HG03457 (cell line): Measurements from ENCODE around the gene ZNF473.
"Not testable (repeated sequence)": the region's sequence is repeated elsewhere in the genome, so short reads cannot be mapped to it uniquely, and the experiment has no call there.

Experiments used
- ATAC-seq: cut with Tn5 transposase; IDR thresholded peaks from one replicate; pipeline ENCODE4 v1.9.1; 2021; ENCODE audit warnings: moderate number of reproducible peaks; ENCODE audit not compliant: unreplicated experiment

The ZNF473 gene

DNA sequence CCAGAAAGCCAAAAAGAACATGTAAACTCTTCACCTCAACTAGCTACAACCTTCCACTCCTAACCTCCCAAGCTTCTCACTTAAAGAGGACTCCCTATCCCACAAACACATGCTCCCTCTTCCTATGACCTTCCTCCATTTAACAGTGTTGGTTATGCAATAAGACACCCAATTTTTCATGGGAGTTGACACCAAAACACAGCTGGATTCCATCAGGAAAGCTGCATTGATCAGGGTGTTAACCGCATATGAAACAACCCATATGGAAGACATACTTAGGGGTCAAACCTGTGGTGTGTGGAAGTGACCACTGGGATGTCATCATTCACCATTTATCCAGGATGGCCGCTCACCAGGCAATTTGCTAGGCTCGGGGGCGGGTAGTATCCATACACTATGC is 21.9 kb downstream of the ZNF473 start:
- ATAC-seq: no peak

- ATAC-seq: no peak
These were observed 24.8 kb downstream of the ZNF473 start for GRCh38 chr19:50050406-50051227.

- not testable (repeated sequence) for ATAC-seq
These were observed 25.6 kb downstream of the ZNF473 start for GRCh38 chr19:50051228-50051895.

- no peak for ATAC-seq
These were observed 26.2 kb downstream of the ZNF473 start for GRCh38 chr19:50051964-50052363.

- no peak for ATAC-seq
These were observed 27.3 kb downstream of the ZNF473 start for GRCh38 chr19:50053119-50053518.

DNA sequence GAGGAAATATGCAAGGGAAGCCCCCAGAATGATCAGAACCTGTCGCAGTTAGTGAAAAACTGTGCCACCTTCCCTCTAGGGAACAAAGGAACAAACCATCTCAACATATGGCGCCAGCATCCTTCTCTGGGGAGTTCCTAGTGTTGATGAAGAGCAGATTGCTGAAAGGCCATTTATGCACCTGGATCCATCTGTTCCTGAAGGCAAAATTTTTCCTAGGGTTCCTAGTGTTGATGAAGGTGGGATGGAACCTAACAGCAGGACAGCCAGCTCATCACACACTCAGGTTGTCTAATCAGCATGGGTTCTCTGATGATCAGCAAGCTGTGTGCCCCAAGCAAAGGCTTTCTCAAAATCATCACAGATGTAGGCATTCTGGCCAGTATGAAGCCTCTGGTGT is 32.6 kb downstream of the ZNF473 start:
- ATAC-seq: no peak

GRCh38 chr19:50059045-50059444 is 33.2 kb downstream of the ZNF473 start:
- ATAC-seq: no peak

DNA sequence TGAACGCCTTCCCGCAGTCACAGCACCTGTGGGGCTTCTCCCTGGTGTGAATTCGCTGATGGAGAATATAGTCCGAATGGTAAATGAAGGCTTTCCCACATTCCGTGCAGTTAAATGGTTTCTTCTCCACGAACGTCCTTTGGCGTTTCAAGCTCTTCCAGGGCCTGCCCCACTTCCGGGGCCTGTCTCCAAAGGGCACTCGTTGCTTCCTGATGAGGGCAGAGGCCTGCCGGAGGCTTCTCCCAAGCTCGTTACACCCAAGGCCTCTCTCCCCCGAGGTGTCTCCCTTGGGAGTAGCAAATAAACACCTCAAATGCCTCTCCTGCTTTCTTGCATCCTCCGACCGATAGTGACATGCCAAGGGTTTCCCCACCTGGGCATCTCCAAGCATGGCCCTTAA is 34.3 kb downstream of the ZNF473 start:
- ATAC-seq: no peak

GRCh38 chr19:50061650-50062049 is 35.8 kb downstream of the ZNF473 start:
- no peak for ATAC-seq

DNA sequence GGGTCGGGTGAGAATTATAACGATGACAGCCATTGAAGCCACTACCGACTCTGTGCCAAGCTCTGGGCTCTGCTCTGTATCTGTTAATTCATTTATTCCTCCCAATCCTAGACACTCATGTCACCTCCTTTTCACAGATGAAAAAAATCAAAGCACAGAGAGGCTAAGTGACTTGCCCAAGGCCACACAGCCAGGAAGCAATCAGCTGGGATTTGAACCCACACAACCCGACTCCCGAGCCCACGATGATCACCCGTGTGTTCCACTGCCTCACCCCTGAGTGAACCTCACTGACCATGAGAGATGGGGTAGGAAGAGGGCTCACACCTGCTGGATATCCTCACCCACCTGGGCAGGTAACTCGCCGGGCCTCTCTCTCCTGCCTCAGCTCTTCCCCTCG is 40.1 kb downstream of the ZNF473 start:
- ATAC-seq: no peak

DNA sequence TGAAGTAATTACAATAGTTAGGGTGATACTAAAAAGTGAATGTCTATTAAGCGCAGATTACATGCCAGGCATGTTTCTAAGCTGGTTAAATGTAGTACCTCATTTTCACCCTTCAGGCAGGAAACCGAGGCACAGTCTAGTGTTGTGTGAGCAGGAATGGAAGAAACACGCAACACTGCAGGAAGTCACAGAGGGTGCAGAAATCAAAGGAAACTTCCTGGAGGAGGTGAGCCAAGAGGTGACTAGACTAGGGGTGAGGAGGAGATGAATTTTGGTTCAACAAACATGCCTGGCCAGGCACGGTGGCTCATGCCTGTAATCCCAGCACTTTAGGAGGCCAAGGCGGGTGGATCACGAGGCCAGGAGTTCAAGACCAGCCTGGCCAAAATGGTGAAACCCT is 41.8 kb downstream of the ZNF473 start:
- ATAC-seq: no peak

DNA sequence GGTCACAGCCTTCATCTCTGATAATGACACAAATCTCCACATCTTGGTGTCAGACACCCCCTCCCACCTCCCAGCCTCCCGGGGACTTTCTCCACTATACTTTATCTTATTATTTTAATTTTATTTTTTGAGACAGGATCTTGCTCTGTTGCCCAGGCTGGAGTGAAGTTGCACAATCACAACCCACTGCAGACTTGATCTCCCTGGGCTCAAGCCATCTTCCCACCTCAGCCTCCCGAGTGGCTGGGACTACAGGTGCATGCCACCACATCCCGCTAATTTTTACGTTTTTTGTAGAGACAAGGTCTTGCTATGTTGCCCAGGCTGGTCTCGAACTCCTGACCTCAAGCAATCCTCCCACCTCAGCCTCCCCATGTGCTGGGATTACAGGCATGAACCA is 42.6 kb downstream of the ZNF473 start:
- ATAC-seq: not testable (repeated sequence)

DNA sequence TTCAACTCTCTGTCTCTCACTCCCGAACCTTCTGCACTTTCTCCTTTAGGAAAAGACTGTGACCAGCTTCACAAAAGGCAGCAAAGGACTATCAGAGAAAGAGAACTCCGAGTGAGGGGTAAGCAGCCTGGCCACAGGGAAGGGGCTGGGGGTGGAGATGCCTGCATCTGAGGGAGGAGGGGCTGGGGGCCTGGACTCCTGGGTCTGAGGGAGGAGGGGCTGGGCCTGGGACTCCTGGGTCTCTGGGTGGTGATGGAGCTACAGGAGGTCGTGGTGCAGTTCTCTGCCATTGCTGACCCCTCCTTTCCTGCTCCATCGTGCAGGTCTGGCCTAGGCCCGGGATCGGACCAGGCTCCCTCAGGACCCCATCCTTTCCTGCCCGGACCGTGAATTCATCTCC is 49.3 kb downstream of the ZNF473 start:
- ATAC-seq: not testable (repeated sequence)

GRCh38 chr19:50075644-50076372 is 50.0 kb downstream of the ZNF473 start:
- not testable (repeated sequence) for ATAC-seq

DNA sequence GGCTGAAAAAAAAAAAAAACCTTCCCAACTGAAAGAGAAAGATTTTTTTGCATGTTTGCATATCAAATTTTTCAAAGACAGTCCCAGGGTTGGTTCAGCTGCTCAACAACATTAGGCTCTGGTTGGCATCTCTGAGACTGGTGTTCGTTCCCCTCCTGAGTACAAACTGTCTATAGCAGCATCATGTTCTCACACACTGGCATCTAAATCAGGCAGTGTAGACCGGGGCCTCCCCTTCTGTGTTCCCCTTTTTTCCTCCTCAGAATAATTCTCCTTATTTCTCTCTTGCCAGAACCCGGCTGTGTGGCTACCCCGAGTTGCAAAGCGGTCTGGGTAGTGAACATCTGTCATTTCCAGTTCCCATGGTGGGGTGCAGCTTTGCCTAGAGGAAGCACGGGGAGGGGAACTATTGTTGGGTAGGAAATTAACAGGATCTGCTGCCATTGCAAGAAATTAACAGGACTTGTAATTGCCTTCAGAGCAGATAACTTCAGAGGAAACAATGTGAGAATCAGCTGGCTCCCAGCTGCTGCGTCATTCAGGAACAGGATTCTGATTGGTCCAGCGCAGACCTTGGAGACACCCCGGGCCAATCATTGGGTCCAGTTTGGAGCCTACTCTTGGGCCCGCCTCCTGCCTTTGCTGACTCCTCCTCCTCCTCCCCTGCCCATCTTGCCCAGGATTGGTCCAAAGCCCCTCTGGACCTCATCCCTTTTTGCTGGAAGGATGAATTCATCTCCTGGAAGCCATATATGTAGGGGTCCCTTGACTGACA is 51.0 kb downstream of the ZNF473 start:
- ATAC-seq: not testable (repeated sequence)

DNA sequence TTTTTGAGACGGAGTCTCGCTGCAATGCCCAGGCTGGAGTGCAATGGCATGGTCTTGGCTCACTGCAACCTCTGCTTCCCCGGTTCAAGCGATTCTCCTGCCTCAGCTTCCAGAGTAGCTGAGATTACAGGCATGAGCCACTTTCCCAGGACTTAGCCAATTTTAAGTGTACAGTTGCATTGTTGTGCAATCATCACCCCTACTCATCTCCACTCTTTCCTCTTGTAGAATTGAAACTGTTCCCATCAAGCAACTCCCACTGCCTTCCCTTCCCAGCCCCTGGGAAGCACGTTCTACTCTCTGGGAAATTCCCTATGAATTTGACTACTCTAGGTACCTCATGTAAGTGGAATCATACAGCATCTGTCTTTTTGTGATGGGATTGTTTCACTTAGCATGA is 53.2 kb downstream of the ZNF473 start:
- ATAC-seq: not testable (repeated sequence)

GRCh38 chr19:50084440-50084839 is 58.6 kb downstream of the ZNF473 start:
- not testable (repeated sequence) for ATAC-seq

DNA sequence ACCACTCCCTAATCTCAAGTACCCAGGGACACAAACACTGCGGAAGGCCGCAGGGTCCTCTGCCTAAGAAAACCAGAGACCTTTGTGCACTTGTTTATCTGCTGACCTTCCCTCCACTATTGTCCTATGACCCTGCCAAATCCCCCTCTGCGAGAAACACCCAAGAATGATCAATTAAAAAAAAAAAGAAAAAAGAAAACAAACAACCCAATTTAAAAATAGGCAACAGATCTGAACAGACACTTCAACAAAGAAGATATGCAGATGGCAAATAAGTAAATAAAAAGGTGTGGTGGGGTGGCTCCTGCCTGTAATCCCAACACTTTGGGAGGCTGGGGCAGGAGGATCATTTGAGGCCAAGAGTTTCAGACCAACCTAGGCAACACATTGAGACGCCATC is 61.3 kb downstream of the ZNF473 start:
- ATAC-seq: not testable (repeated sequence)

DNA sequence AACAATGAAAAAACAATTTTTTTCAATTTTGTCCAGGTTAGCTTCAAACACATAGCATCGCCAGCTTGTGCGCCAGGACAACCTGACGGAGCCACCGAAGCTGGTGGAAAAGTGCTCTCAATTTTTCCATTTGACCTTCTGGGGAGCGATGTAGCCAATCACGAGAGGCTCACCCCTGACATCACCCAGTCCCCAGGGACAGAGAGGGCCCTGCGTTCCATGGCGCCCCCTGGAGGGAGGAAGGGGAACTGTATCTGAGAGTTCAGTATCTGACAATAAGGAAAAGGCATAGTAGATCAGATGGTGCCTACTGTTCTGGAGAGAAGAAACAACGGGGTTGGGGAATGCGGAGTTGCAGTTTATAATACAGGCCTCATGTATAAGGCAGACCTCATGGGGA is 64.9 kb downstream of the ZNF473 start:
- ATAC-seq: not testable (repeated sequence)

DNA sequence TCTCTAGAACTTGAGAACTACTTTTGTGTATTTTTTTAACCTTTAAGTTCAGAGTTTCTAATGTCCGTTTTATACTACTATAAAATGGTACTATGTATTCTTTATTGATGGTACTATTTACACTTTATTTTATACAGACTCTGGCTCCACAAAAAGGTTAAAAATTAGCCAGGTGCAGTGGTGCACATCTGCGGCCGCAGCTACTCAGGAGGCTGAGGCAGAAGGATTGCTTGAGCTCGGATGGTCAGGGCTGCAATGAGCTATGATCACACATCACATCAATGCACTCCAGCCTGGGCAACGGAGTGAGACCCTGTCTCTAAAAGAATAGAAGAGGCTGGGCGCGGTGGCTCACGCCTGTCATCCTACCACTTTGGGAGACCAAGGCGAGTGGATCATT is 66.0 kb downstream of the ZNF473 start:
- not testable (repeated sequence) for ATAC-seq

DNA sequence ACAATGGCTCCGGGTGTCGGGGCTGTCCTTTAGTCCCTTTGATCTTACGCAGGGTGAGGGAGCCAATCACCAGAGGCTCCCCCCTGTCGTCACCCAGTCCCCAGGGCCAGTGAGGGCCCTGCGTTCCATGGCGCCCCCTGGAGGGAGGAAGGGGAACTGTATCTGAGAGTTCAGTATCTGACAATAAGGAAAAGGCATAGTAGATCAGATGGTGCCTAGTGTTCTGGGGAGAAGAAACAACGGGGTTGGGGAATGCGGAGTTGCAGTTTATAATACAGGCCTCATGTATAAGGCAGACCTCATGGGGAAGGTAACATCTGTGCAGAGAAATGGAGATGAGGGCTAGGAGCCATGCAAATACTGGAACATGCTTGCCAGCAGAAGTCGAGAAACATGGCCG is 66.8 kb downstream of the ZNF473 start:
- ATAC-seq: not testable (repeated sequence)
